H1 (cell line): ENCODE results near the gene VSX1.

Source experiments
- CEBPB ChIP-seq: IDR thresholded peaks from 2 replicates; pipeline ENCODE4 v1.6.1; 2012; ENCODE audit warnings: low read depth, low read length
- CHD1 ChIP-seq: IDR thresholded peaks from 2 replicates; pipeline ENCODE4 v1.6.1; 2012; ENCODE audit warnings: low read depth, low read length, improper control_type of control experiment
- CHD2 ChIP-seq: IDR thresholded peaks from 2 replicates; pipeline ENCODE4 v1.6.1; 2012; ENCODE audit warnings: low read length, improper control_type of control experiment
- CREB1 ChIP-seq: IDR thresholded peaks from 2 replicates; pipeline ENCODE4 v1.6.1; 2012; ENCODE audit warnings: inconsistent platforms
- CTCF ChIP-seq, 3 experiments: IDR thresholded peaks; 1 replicate in 2 of 3; 2 replicates in 1 of 3; pipeline versions ENCODE4 v1.5.1 to v1.6.1; 2011; ENCODE audit warnings: low read length in 3 of 3, mild to moderate bottlenecking in 3 of 3, inconsistent platforms in 2 of 3, low read depth in 1 of 3, moderate library complexity in 1 of 3; ENCODE audit not compliant: insufficient read depth in 1 of 3; ENCODE audit errors: control extremely low read depth in 1 of 3
- EP300 ChIP-seq, 2 experiments: IDR thresholded peaks; 1 replicate in 1 of 2; 2 replicates in 1 of 2; pipeline ENCODE4 v1.6.1; 2011 to 2012; ENCODE audit warnings: low read depth in 2 of 2, low read length in 2 of 2, mild to moderate bottlenecking in 2 of 2, borderline replicate concordance in 1 of 2, inconsistent platforms in 1 of 2, moderate library complexity in 1 of 2
- EZH2 ChIP-seq: fragments of 200-600 bp; sonication (generic); IDR thresholded peaks from 2 replicates; pipeline ENCODE4 v1.7.1; 2012; ENCODE audit warnings: low read depth, mild to moderate bottlenecking, moderate library complexity, low read length, inconsistent platforms; ENCODE audit not compliant: severe bottlenecking
- GABPA ChIP-seq: IDR thresholded peaks from 2 replicates; pipeline ENCODE4 v1.6.1; 2011; ENCODE audit warnings: mild to moderate bottlenecking, low read length, moderate library complexity, borderline replicate concordance; ENCODE audit not compliant: insufficient read depth
- POLR2AphosphoS5 ChIP-seq: IDR thresholded peaks from 2 replicates; pipeline ENCODE4 v1.6.1; 2011; ENCODE audit warnings: low read depth, low read length
- SP1 ChIP-seq: IDR thresholded peaks from 2 replicates; pipeline ENCODE4 v1.6.1; 2011; ENCODE audit warnings: low read depth, low read length
- TAF1 ChIP-seq: IDR thresholded peaks from 2 replicates; pipeline ENCODE4 v1.6.1; 2011; ENCODE audit warnings: mild to moderate bottlenecking, low read depth, low read length
- TAF7 ChIP-seq: optimal IDR thresholded peaks from 2 replicates; pipeline ENCODE3; 2011; ENCODE audit warnings: low read depth, mild to moderate bottlenecking, inconsistent platforms, low read length, moderate library complexity, borderline replicate concordance
- YY1 ChIP-seq: IDR thresholded peaks from 2 replicates; pipeline ENCODE4 v1.6.1; 2011; ENCODE audit warnings: low read depth, mild to moderate bottlenecking, low read length
- ZNF274 ChIP-seq: IDR thresholded peaks from 2 replicates; pipeline ENCODE4 v1.7.0; 2012; ENCODE audit warnings: low read length, borderline replicate concordance; ENCODE audit errors: extremely low read depth

DNA sequence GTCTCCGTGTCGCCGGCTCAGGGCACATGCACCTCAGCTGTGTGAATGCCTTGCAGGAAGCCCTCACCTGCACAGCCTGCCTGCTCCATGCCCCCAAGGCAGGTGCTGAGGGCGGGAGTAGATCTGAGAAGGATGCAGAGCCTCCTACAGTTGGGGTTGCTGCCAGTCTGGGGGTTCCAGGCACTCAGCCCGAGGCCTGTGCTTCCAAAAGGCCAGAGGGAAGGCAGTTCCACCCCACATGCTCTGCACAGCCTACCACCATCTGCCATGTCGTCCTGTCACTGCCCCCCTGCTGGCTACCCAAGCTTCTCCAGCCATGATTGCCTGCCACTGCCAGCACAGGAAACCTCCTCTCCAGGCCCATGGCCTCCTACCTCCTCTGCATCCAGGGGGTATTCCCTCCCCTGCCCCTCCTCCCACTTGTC is 43.3 kb downstream of the VSX1 start:
- TF ChIP-seq CTCF (IDR thresholded peaks at IDR 0.05; ENCODE audit: control extremely low read depth in 1 of 3, insufficient read depth in 1 of 3, low read depth in 1 of 3, low read length in 3 of 3) = no peak
- TF ChIP-seq EP300 (IDR thresholded peaks at IDR 0.05; ENCODE audit: borderline replicate concordance in 1 of 2, low read depth in 2 of 2, low read length in 2 of 2) = no peak
- TF ChIP-seq SP1 = no peak
- TF ChIP-seq TAF1 = no peak
- TF ChIP-seq POLR2AphosphoS5 = no peak
- no peak for TF ChIP-seq EZH2
- no peak for TF ChIP-seq CHD2
- TF ChIP-seq YY1 = no peak
- TF ChIP-seq ZNF274 = no peak
- TF ChIP-seq CREB1 = no peak
- TF ChIP-seq CHD1 = no peak
- no peak for TF ChIP-seq TAF7
- TF ChIP-seq CEBPB = no peak
- TF ChIP-seq GABPA = no peak
